Measurements from ENCODE around the gene PAM16.

DNA sequence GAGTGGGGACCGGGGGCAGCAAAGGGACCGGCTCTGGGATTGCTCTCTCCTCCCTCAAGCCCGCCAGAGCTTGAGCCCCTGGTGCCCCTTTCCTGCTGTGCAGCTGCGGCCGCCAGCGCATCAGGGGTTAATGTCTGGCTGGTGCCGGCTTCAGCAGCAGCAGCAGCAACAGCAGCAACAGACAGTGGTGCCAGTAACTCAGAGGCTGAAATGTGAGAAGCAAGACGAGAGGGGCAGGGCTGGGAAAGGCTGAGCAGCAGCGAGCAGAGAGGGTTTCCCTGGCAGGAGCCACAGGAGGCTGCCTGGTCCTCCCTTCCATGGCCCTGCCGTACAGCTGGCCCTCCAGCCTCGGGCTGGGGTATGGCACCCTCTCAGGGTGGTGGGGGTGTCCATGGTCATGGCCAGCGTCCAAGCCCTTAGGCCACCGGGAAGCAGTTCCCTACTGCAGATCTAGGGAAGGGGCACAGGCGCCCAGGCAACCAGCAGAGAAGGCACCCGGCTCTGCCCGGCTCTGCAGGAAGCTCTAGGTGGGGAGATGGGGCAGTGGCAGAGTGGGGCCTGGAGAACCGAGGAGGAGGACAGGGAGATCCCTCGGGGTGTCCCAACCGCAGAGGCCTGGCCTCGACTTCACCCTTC, 57.2 kb downstream of the PAM16 start:
- TF ChIP-seq, protein P1, sequence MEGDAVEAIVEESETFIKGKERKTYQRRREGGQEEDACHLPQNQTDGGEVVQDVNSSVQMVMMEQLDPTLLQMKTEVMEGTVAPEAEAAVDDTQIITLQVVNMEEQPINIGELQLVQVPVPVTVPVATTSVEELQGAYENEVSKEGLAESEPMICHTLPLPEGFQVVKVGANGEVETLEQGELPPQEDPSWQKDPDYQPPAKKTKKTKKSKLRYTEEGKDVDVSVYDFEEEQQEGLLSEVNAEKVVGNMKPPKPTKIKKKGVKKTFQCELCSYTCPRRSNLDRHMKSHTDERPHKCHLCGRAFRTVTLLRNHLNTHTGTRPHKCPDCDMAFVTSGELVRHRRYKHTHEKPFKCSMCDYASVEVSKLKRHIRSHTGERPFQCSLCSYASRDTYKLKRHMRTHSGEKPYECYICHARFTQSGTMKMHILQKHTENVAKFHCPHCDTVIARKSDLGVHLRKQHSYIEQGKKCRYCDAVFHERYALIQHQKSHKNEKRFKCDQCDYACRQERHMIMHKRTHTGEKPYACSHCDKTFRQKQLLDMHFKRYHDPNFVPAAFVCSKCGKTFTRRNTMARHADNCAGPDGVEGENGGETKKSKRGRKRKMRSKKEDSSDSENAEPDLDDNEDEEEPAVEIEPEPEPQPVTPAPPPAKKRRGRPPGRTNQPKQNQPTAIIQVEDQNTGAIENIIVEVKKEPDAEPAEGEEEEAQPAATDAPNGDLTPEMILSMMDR (IDR thresholded peaks at IDR 0.05) = no peak
- no peak for TF ChIP-seq POLR2A (IDR thresholded peaks at IDR 0.05)

Data from lower leg skin (tissue), 3 donors.